GM12878 (cell line): ENCODE measurements around the gene ENG. TPM values are rescaled to one million over a fixed set of nuclear protein-coding genes. Genes with fewer than 3 reads are reported as not detected.

Experiments used
- CEBPZ ChIP-seq: fragments of 150-350 bp; IDR thresholded peaks from 2 replicates; pipeline ENCODE4 v1.6.1; 2016; ENCODE audit warnings: low read depth, low read length
- CHD4 ChIP-seq: fragments of 200-600 bp; sonication (generic); IDR thresholded peaks from 2 replicates; pipeline ENCODE4 v1.6.1; 2016; ENCODE audit warnings: mild to moderate bottlenecking
- E4F1 ChIP-seq: fragments of 450-650 bp; IDR thresholded peaks from 2 replicates; pipeline ENCODE4 v1.6.1; 2018; ENCODE audit warnings: borderline replicate concordance, mild to moderate bottlenecking; ENCODE audit not compliant: partially characterized antibody
- ELK1 ChIP-seq: IDR thresholded peaks from 2 replicates; pipeline ENCODE4 v1.6.1; 2012; ENCODE audit warnings: low read depth, low read length, improper control_type of control experiment
- JUND ChIP-seq: IDR thresholded peaks from 2 replicates; pipeline ENCODE4 v1.6.1; 2012; ENCODE audit warnings: low read depth, mild to moderate bottlenecking, low read length, improper control_type of control experiment, moderate library complexity
- KLF5 ChIP-seq: fragments of 450-650 bp; IDR thresholded peaks from 2 replicates; pipeline ENCODE4 v1.6.1; 2014; ENCODE audit warnings: mild to moderate bottlenecking; ENCODE audit not compliant: partially characterized antibody
- MEF2B ChIP-seq: fragments of 450-650 bp; IDR thresholded peaks from 2 replicates; pipeline ENCODE4 v1.6.1; 2018; ENCODE audit warnings: mild to moderate bottlenecking, moderate library complexity; ENCODE audit not compliant: partially characterized antibody, poor library complexity, severe bottlenecking
- MTA2 ChIP-seq: fragments of 450-650 bp; IDR thresholded peaks from 2 replicates; pipeline ENCODE4 v1.6.1; 2016; ENCODE audit warnings: low read depth, mild to moderate bottlenecking, moderate library complexity
- MXI1 ChIP-seq: fragments of 150-350 bp; IDR thresholded peaks from 2 replicates; pipeline ENCODE4 v1.6.1; 2011; ENCODE audit warnings: low read depth, mild to moderate bottlenecking, inconsistent platforms, low read length, improper control_type of control experiment
- MYB ChIP-seq: fragments of 150-350 bp; IDR thresholded peaks from 2 replicates; pipeline ENCODE4 v1.6.1; 2014; ENCODE audit warnings: mild to moderate bottlenecking, low read depth, low read length, borderline replicate concordance
- NFXL1 ChIP-seq: fragments of 450-650 bp; IDR thresholded peaks from 2 replicates; pipeline ENCODE4 v1.6.1; 2017; ENCODE audit warnings: antibody characterized with exemption, mild to moderate bottlenecking, borderline replicate concordance
- NR2C1 ChIP-seq: fragments of 450-650 bp; IDR thresholded peaks from 2 replicates; pipeline ENCODE4 v1.6.1; 2017; ENCODE audit warnings: antibody characterized with exemption, mild to moderate bottlenecking, moderate library complexity
- PML ChIP-seq: IDR thresholded peaks from 2 replicates; pipeline ENCODE4 v1.6.1; 2012; ENCODE audit warnings: low read length, inconsistent platforms
- POU2F2 ChIP-seq: IDR thresholded peaks from 3 replicates; pipeline ENCODE4 v1.6.1; 2011; ENCODE audit warnings: low read depth, mild to moderate bottlenecking, low read length, borderline replicate concordance
- RB1 ChIP-seq: fragments of 450-650 bp; formaldehyde crosslinking; IDR thresholded peaks from 2 replicates; pipeline ENCODE4 v1.6.1; 2017; ENCODE audit warnings: mild to moderate bottlenecking, borderline replicate concordance
- RFX5 ChIP-seq: IDR thresholded peaks from 2 replicates; pipeline ENCODE4 v1.6.1; 2011; ENCODE audit warnings: low read depth, low read length, improper control_type of control experiment
- RUNX3 ChIP-seq: IDR thresholded peaks from 2 replicates; pipeline ENCODE4 v1.6.1; 2012; ENCODE audit warnings: low read length, inconsistent platforms
- SRF ChIP-seq, 2 experiments: IDR thresholded peaks; 2 replicates each; pipeline ENCODE4 v1.6.1; 2011; ENCODE audit warnings: low read depth in 2 of 2, low read length in 2 of 2, mild to moderate bottlenecking in 1 of 2, moderate library complexity in 1 of 2
- USF2 ChIP-seq: IDR thresholded peaks from 2 replicates; pipeline ENCODE4 v1.6.1; 2011; ENCODE audit warnings: low read depth, low read length, improper control_type of control experiment, borderline replicate concordance
- ZNF24 ChIP-seq: fragments of 450-650 bp; IDR thresholded peaks from 2 replicates; pipeline ENCODE4 v1.6.1; 2017; ENCODE audit warnings: antibody characterized with exemption, mild to moderate bottlenecking
- polyA plus RNA-seq, 11 experiments: library from polyadenylated mRNA; depleted of rRNA in 4 of 11; unstranded in 6 of 11; stranded (reverse) in 5 of 11; fragments of >200 nt; fragmentation: Nextera tagmentation in 4 of 11; fragmentation: Illumina TruSeq in 1 of 11; extraction: Ambion mirVana in 4 of 11; extraction: Trizol in 1 of 11; gene quantifications; 1 replicate in 1 of 11; 2 replicates in 10 of 11; pipeline versions ENCODE4 v1.2.1 to v1.2.3, GENCODE V29; 2011 to 2016; ENCODE audit warnings: inconsistent platforms in 2 of 11, missing spikeins in 2 of 11, low read depth in 1 of 11
- total RNA-seq, 4 experiments: library from RNA; depleted of rRNA in 3 of 4; stranded (reverse); fragments of >200 nt in 3 of 4; fragmentation: Illumina TruSeq in 1 of 4; extraction: Trizol in 1 of 4; gene quantifications; 2 replicates each; pipeline versions ENCODE4 v1.2.1 to v1.2.3, GENCODE V29; 2013 to 2021

The ENG gene
- total and polyA plus RNA-seq, 10 of the 15 experiments (the other 5 are each of a cell fraction or from before 2014, with no cell fraction given) = 0.14 to 10.1 (median 2.0) TPM

GRCh38 chr9:127802576-127803443 is 51.6 kb downstream of the ENG start, which contains the start of gene FPGS (continued):
- TF ChIP-seq E4F1 (peak; percentile 69), RFX5 (peak; percentile 12; the same call in 1 of the 2 replicates), RUNX3 (0 out of 2 replicates have a peak, but pooled peaks have one; percentile 24), USF2 (no peak), NFXL1 (no peak), MXI1 (peak; percentile 96), MEF2B (peak; percentile 55), SRF (IDR thresholded peaks at IDR 0.05; ENCODE audit: low read depth in 2 of 2, low read length in 2 of 2) (no peak), RB1 (peak; percentile 86; the same call in 1 of the 2 replicates), CHD4 (no peak), CEBPZ (no peak), NR2C1 (peak; percentile 62), MTA2 (peak; percentile 14; the same call in 1 of the 2 replicates), PML (peak; percentile 86; the same call in 1 of the 2 replicates), ZNF24 (peak; percentile 60; the same call in 1 of the 2 replicates), POU2F2 (peak; percentile 59; the same call in 2 of the 3 replicates), MYB (0 out of 2 replicates have a peak, but pooled peaks have one; percentile 3), JUND (0 out of 2 replicates have a peak, but pooled peaks have one; percentile 12), ELK1 (peak; percentile 40; the same call in 1 of the 2 replicates), KLF5 (no peak)
